ENCODE data around the gene OGDH.
"Not testable (repeated sequence)": the region's sequence is repeated elsewhere in the genome, so short reads cannot be mapped to it uniquely, and the experiment has no call there.

Gene OGDH

DNA sequence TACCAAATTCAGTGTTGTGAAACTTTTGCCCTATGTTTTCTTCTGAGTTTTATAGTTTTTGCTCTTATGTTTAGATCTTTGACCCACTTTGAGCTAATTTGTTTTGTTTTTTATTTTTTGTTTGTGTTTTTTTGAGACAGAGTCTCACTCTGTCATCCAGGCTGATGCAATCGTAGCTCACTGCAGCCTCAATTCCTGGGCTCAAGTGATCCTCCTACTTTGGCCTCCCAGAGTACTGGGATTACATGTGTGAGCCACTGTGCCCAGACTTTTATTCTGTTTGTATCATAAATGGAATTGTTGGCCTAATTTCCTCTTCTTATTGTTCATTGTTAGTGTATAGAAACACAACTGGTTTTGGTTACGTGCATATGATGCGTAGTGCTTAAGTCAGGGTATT, 99.0 kb downstream of the OGDH start:
- no peak for DNase-seq (ENCODE audit: low read depth in 2 of 2)

DNA sequence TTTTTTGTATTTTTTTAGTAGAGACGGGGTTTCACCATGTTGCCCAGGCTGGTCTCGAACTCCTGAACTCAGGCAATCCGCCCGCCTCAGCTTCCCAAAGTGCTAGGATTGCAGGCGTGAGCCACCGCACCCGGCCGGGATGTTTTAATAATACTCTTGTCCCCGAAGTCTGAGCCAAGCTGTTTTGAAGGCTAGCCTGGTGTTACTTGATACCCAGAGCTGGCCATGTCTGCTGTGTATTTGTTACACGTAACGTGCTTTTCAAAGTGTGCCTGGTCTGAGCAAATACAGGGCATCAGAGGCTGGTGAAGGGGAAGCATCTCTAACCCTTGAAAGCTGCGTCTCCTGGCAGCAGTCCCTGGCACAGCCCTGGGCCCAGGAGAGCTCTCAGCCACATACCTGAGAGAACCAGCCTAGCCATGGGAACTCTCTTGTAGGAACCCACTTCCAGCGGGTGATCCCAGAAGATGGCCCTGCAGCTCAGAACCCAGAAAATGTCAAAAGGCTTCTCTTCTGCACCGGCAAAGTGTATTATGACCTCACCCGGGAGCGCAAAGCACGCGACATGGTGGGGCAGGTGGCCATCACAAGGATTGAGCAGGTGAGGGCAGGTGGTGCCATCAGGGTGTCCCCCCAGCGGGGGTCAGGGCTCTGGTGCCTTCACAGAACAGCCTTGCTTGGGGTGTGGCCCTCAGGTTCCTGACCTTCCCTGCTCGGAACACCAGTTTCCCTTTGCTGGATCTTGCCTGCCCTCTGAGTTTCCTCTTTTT, 100.5 kb downstream of the OGDH start:
- no peak for DNase-seq (ENCODE audit: low read depth in 2 of 2)

DNA sequence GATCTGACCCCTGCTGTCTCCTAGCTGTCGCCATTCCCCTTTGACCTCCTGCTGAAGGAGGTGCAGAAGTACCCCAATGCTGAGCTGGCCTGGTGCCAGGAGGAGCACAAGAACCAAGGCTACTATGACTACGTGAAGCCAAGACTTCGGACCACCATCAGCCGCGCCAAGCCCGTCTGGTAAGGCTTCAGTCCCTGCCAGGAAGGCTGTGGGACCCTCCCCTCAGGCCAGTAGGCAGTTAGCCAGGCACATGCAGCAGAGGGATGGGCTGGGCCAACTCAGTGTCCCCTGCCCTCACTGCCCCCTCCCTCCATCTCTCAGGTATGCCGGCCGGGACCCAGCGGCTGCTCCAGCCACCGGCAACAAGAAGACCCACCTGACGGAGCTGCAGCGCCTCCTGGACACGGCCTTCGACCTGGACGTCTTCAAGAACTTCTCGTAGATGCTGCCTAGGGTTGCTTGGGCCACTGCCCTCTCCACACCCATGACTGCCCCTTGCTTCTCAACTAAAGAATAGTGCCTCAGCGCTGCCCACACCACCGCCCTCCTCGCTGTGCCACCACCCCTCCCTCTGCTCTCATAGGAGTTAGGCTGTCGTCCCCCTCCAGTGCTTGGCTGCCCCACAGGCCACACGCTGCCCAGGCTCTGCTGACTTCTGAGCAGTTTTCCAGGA, 101.3 kb downstream of the OGDH start:
- no peak for DNase-seq (ENCODE audit: low read depth in 2 of 2)

DNA sequence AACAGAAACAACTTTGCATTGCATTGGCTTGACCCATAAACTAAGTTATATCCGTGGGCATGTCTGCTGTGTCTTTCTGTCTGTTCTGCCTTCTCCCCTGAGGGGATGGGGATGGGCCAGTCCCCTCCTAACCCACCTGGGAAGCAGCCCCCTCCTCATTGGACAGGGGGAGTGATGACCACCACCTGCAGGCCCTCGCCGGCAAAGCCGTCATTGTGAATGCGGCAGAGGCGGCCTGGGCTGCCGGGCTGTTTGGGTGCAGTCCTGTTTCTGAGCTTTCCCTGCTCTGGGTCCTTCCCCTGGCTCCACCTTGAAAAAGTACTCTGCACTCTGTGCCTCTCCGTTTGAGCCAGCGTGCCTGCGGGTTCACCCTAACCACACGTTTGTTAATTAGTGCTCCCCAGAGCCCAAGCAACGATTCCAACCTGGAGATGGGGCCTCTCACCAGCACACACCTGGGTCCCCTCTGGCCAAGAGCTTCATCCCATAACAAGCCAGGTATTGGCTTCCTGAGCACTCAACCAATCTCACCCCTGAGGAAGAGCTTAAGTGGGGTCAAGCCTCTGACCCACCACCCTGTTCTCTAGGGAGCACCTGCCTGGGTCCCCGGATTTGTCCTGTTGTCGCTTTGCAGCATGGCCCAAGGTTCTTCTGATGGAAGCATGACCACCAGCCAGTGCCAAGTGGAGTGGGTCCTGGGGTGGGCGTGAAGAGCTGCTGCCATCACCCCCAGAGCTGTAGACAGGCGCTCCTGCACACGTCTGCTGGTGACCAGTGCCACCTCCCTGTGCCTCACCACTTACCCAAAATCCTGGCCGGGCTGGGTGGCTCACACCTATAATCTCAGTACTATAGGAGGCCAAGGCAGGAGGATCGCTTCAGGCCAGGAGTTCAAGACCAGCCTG, 102.8 kb downstream of the OGDH start:
- DNase-seq (ENCODE audit: low read depth in 2 of 2): no peak

DNA sequence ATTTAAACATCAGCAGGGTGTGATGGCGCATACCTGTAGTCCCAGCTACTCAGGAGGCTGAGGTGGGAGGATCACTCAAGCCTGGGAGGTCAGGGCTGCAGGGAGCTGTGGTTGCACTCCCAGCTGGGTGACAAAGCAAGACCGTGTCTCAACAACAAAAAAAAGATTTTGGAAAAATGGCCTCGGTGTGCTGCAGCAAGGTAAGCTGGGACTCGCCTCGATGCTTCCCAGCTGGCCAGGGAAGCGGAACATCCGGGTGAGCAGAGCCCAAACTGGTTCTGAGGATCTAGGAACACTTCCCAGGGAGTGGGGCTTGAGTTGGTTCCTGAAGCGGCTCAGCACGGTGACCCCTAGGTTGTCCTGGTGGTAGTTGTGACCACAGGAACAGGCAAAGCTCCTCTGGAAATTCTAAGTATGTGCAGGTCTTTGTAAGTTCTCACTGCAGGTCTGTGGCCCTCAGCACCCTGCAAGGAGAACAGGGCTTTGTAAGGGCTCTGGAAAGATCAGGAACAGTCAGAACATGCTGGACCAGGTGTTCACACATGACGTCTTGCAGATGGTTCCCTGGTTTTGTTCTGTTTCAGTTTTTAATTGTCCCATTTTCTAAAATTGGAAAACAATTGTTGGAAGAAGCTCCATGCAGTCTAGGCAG, 103.6 kb downstream of the OGDH start:
- no peak for DNase-seq (ENCODE audit: low read depth in 2 of 2)

DNA sequence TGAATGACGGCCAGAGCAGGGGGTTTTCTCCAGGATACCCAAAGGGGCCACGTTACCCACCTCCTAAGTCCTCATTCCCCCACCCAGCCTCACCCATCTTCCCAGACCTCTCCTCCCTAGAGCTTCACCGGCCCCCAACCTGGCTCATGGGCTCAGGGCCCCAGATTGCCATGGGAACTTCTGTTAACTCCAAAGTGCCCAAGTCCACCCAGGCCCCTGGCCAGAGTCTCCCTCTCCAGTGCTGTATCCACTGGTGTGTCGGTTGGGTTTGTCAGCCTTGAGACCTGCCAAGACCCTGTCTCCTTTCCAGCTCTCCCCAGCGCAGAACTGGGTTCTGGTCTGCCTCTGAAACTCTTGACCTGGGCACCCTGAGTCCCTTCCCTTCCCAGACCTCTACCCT, 105.1 kb downstream of the OGDH start:
- DNase-seq (ENCODE audit: low read depth in 2 of 2): no peak

DNA sequence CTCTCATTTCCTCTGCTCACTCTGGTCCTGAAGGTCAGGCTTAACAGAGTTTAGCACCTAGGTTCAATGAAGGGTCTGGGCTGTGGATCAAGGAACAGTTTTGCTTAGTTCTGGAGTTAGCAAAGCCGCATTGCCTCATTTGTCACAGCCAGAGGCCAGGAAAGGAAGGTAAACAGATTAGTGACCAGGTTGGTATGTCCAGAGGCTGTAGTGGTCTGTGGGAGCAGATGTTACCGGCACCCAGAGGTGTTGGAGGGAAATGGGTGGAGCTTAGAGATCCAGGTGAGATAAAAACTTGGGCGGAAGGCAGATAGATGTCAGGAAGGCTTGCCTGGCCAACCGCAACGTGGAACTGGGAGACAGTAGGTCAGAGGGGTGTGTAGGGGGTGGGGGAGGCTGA, 105.6 kb downstream of the OGDH start:
- no peak for DNase-seq (ENCODE audit: low read depth in 2 of 2)

DNA sequence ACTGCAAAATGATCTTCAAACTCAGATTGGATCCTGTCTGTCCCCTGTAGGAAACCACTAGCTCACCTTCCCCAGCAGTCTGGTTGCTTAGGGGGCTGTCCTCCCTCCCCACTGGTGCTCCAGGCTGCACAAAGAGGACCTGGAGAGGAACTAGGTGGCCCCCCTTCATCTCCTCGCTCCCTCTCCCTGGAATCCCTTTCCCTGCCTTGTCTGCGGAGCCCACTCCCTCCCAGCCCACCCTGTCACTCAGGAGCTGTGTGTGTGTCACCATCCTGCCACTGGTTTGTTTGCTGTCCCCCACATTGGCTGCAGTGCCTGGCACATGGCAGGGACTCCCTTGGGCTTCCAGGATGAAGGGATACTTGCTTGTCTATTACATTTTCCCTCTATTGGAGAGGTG, 106.7 kb downstream of the OGDH start:
- no peak for DNase-seq (ENCODE audit: low read depth in 2 of 2)

DNA sequence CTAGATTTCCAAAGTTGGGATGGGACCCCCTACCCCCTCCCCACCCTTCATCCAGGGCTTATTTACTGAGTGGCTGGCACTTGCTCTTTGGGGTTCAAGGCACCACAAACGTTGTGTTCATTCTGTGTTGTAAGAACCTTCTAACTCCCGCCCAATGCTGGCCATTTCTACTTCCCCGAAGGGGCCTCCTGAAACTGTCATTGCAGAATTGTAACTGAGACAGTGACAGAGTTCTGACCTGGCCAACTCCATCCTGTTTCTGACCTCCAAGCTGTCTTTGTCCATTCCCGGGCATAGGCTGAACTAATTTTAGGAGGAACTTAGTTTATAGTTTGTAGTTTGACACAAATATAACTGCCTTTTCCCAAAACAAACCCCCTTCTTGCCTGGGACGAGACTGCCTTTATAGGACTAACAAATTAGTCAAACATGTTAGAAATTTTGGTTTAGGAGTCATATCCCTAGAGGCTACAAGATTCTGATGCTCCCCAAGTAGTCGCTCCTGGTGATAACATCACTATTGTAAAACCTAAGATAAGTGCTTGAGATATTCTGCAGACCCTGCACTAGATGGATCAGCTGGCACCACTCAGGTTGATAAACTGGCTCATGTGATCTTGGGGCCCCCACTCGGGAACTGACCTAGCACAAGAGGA, 107.4 kb downstream of the OGDH start:
- DNase-seq (ENCODE audit: low read depth in 2 of 2): no peak

DNA sequence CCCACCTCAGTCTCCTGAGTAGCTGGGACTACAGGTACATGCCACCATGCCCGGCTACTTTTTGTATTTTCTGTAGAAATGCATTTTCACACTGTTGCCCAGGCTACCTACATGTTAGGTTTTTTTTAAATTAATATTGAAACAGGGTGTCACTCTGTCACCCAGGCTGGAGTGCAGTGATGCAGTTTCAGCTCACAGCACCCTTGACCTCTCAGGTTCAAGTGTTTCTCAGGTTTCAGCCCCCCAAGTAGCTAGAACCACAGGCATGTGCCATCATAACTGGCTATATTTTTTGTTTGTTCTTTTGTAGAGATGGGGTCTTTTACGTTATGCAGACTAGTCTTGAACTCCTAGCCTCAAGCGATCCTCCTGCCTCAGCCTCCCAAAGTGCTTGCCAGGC, 109.8 kb downstream of the OGDH start:
- DNase-seq (ENCODE audit: low read depth in 2 of 2): no peak

DNA sequence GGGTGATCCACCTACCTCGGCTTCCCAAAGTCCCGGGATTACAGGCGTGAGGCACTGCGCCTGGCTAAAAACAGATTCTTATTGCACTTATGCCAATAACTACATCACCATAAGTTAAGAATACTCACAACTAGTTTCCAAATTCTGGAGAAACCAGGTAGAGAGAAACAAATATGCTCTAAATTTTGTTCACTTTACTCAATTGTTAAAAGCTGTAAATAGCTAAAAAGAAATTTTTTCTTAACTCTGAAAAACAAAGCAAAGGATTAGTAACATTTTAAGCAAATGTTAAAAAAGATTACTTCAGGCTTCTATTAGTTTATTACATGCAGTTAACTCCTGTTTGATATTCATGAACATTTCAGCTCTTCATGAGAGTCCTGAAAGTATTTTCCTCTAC, 113.9 kb downstream of the OGDH start:
- no peak for DNase-seq (ENCODE audit: low read depth in 2 of 2)

DNA sequence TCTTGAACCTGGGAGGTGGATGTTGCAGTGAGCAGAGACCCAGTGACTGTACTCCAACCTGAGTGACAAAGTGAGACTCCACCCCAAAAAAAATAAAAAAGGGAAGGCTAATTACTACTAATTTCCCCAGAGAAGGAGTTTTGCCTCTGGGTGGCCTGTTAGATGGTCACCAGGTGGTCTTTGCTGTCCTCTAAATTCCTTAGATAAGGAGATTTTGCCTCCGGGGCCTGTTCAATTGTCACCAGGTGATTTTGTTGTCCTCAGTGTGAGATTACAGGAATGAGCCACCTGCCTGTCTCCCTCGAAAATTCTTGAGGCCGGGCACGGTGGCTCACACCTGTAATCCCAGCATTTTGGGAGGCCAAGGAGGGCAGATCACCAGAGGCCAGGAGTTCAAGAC, 117.8 kb downstream of the OGDH start:
- DNase-seq (ENCODE audit: low read depth in 2 of 2): no peak

DNA sequence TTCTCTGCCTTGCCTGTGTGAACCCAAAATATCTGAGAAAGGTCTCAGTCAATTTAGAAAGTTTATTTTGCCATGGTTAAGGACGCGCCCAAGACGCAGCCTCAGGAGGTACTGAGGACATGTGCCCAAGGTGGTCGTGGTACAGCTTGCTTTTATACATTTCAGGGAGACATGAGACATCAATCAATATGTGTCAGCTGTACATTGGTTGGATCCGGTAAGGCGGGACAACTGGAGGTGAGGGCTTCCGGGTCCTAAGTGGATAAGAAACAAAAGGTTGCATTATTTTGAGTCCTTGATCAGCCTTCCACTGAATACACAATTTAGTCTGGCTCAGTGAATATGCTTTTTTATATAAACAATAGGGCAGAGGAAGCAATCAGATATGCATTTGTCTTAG, 119.8 kb downstream of the OGDH start:
- DNase-seq (ENCODE audit: low read depth in 2 of 2): not testable (repeated sequence)

DNA sequence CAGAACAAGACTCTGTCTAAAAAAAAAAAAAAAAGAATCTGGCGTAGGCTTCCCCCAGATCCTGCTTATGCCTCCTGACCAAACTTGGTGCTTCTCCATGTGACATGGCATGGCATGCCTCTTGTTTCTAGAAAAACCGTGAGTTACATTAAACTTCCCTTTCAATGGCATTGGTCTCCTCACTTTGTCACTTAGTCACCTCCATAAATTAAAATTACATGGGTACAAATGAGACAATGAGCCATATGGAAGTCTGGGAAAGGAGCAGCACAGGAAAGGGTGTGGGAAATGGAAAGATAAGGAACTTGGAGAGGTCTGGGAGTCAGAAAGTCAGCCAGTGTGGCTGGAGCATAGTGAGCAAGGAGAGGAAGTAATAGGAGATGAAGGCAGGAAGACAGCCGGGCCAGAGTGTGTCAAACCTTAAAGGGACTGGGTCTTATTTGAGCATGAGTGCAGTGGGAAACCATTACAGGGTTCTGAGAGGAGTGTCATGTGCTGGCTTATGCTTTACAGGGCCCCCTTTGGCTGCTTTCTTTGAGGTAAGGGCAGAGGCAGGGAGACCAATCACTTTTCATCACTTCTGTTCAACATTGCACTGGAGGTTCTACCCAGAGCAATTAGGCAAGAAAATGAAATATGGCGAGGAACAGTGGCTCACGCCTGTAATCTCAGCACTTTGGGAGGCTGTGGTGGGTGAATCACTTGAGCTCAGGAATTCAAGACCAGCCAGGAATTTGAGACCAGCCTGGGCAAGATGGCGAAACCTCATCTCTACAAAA, 120.9 kb downstream of the OGDH start:
- DNase-seq (ENCODE audit: low read depth in 2 of 2): no peak

DNA sequence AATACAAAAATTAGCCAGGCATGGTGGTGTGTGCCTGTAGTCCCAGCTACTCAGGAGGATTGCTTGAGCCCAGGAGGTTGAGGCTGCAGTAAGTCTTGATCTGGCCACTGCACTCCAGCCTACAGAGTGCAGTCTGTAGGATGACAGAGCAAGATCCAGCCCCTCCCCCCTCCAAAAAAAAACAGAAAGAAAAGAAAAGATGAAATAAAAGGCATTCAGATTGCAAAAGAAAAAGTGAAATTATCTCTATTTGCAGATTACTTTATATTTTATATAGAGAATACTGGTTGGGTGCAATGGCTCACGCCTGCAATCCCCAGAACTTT, 121.5 kb downstream of the OGDH start:
- DNase-seq (ENCODE audit: low read depth in 2 of 2): no peak

DNA sequence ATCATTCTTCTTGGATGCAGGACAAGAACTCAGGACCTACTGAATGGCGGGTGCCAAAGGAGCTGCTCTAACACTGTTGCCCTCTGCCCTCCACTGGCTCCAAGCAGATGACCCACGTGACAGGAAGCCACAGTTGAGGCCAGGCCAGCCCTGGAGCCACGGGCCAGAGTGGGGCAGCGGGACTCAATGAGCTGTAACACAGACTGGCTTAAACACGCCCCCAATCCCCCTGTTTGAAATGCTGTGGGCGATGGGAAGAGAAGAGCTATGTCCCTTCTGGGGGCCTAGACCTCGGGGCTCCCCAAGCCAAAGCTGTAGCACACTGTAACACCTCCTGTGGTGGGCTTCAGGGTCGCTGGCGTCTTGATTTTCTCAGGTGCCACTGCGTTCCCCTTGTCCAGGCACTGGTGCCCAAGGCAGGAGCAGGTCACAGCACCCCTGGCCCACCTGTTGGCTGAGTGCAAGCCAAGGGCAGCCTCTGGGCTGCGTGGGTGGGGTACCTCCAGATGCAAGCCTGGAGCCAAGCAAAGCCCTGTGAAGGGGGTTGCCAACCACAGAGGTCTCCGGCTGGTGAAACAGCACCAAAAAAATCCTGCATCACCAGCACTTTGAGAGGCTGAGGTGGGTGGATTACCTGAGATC, 123.6 kb downstream of the OGDH start:
- DNase-seq (ENCODE audit: low read depth in 2 of 2): no peak

DNA sequence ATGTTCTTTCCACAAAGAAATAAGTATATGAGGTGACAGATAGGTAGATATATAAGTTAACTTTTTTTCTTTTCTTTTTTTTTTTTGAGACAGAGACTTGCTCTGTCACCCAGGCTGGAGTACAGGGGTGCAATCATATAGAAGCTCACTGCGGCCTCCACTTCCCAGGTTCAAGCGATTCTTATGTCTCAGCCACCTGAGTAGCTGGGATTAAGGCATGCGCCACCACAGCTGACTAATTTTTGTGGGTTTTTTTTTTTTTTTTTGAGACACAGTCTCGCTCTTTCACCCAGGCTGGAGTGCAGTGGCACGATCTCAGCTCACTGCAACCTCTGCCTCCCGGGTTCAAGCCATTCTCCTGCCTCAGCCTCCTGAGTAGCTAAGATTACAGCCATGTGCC, 126.5 kb downstream of the OGDH start:
- DNase-seq (ENCODE audit: low read depth in 2 of 2): not testable (repeated sequence)

DNA sequence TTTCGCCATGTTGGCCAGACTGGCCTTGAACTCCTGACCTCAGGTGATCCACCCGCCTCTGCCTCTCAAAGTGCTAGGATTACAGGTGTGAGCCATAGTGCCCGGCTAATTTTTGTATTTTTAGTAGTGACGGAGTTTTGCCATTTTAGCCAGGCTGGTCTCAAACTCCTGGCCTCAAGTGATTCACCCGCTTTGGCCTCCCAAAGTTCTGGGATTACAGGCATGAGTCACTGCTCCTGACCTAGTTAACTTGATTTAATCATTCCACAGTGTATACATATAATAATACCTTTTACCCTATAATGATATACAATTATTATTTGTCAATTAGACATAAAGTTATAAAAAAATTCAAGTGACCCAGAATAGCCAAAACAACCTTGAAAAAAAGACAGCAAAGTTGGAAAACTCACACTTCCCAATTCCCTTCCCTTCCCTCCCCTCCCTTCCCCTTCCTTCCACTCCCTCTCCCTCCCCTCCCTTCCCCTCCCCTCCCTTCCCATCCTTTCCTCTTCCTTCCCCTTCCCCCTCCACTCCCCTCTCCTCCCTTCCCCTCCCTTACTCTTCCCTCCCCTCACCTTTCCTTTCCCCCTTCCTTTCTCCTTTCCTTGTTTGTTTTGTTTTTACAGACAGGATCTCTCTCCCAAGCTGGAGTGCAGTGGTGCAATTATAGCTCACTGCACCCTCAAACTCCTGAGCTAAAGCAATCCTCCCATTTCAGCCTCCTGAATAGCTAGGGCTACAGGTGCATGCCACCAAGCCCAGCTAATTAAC, 127.5 kb downstream of the OGDH start:
- no peak for DNase-seq (ENCODE audit: low read depth in 2 of 2)

DNA sequence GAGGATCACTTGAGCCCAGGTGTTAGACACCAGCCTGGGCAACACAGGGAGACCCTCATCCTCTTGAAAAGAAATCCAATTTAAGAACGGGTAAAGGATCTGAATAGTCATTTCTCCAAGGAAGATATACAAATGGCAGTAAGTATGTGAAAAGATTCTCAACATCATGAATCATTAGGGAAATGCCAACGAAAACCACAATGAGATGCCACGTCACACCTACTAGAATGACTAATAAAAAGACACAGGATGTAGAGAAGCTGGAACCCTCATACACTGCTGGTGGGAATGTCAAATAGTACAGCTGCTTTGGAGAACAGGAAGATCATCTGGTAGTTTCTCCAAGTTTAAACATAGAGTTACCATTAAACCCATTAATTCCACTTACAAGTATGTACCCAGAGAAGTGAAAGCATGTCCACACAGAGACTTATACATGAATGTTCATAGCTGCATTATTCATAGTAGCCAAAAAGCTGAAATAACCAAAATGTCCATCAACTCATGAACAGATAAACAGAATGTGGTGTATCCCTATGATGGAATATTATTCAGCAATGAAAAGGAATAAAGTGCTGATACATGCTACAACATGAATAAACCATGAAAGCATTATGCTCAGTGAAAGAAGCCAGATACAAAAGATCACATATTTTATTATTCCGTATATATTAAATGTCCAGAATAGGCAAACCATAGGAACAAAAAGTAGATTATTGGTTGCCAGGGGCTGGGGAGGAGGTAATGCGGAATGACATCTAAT, 129.2 kb downstream of the OGDH start:
- DNase-seq (ENCODE audit: low read depth in 2 of 2): peak; percentile 14 to 30
